Measurements from ENCODE around the gene PSMG3. TPM values are rescaled to one million over a fixed set of nuclear protein-coding genes. Genes with fewer than 3 reads are reported as not detected.

The PSMG3 gene
- total RNA-seq, 1 experiment from 2014 or later, result 63.0 TPM

- Histone ChIP-seq H3K4me1 (ENCODE audit: insufficient read depth, low read length) (no peaks in the 10 kb centered on the region), H3K23me2 (ENCODE audit: insufficient read length, low read depth, low read length, poor library complexity, severe bottlenecking) (peaks cover 1% of the 10 kb centered on the region), H2AFZ (ENCODE audit: low read length) (no peak overlapping the region), H4K8ac (replicated peaks; ENCODE audit: insufficient read length, low read depth, low read length) (no peak overlapping the region), H3K79me1 (ENCODE audit: insufficient read depth, low read depth, low read length, poor library complexity, severe bottlenecking) (no peaks in the 10 kb centered on the region), H2BK15ac (ENCODE audit: low read depth, low read length) (no peak overlapping the region), H2BK120ac (ENCODE audit: low read depth, low read length, poor library complexity, severe bottlenecking) (no peak overlapping the region), H2BK5ac (ENCODE audit: insufficient read length, low read length) (no peak overlapping the region), H3K79me2 (ENCODE audit: insufficient read depth, low read length) (no peaks in the 10 kb centered on the region), H2BK12ac (ENCODE audit: insufficient read length, low read depth, low read length) (no peak overlapping the region), H3K9me3 (ENCODE audit: control insufficient read depth, low read depth, low read length) (no peaks in the 10 kb centered on the region), H3T11ph (ENCODE audit: low read length) (no peak overlapping the region), H3K23ac (ENCODE audit: insufficient read length, low read depth, low read length) (no peak overlapping the region), H2AK5ac (ENCODE audit: insufficient read length, low read length) (no peak overlapping the region), H3K56ac (ENCODE audit: insufficient read length, low read depth, low read length) (no peak overlapping the region), H3K9ac (ENCODE audit: extremely low read depth, insufficient read length, low read length) (no peak overlapping the region), H4K20me1 (ENCODE audit: control insufficient read depth, insufficient read depth, insufficient read length) (no peaks in the 10 kb centered on the region), H4K5ac (ENCODE audit: insufficient read length, low read depth, low read length) (no peak overlapping the region), H3K14ac (ENCODE audit: insufficient read depth, low read length) (no peak overlapping the region), H3K4me2 (ENCODE audit: insufficient read depth, insufficient read length, low read length) (no peak overlapping the region), H3K27me3 (ENCODE audit: insufficient read depth, low read length) (no peaks in the 10 kb centered on the region), H3K18ac (ENCODE audit: insufficient read length, low read depth, low read length) (no peak overlapping the region), H4K91ac (ENCODE audit: insufficient read length, low read depth, low read length) (no peak overlapping the region), H3K4ac (ENCODE audit: low read depth, low read length) (no peak overlapping the region), H2BK20ac (ENCODE audit: low read depth, low read length, poor library complexity, severe bottlenecking) (no peak overlapping the region), H3K27ac (ENCODE audit: insufficient read length, low read depth, low read length) (no peak overlapping the region)
- peaks cover 2% of the 10 kb centered on the region; the same call in 1 of the 2 replicates for H3K27me3 Mint-ChIP-seq (ENCODE audit: low read depth)
- no CpG with 5 or more reads among the region's 6 CpGs for WGBS (ENCODE audit: extremely low coverage, insufficient read length, low lambda C conversion rate)
- no peaks in the 10 kb centered on the region for H3K9me3 Mint-ChIP-seq
- DNase-seq, result no peak
- H3K4me3 Mint-ChIP-seq, result no peak overlapping the region; a peak in 1 of 5 replicates
- no peak for TF ChIP-seq CTCF (conservative IDR thresholded peaks at IDR 0.05)
- no peaks in the 10 kb centered on the region for H3K36me3 Mint-ChIP-seq (ENCODE audit: insufficient read depth in 1 of 3, low read depth in 3 of 3)
- H3K27ac Mint-ChIP-seq, result no peak overlapping the region
- peaks cover 5 to 22% of the 10 kb centered on the region in 2 experiments for H3K4me1 Mint-ChIP-seq
These were observed 43.5 kb downstream of the PSMG3 start for GRCh38 chr7:1526271-1526754.

Measured in H9 (cell line).